ENCODE data around the gene USP34. TPM values are rescaled to one million over a fixed set of nuclear protein-coding genes. Genes with fewer than 3 reads are reported as not detected.

USP34 gene
- total and polyA plus RNA-seq, 2 of the 8 experiments (the other 6 are each of a cell fraction or from before 2014, with no cell fraction given) = 56.7 to 91.7 TPM

GRCh38 chr2:61411109-61411508 is 59.8 kb downstream of the USP34 start:
- Histone ChIP-seq H3K79me1 (ENCODE audit: low read depth, low read length) (no peaks in the 10 kb centered on the region; the same call in 1 of the 2 replicates), H3K23me2 (ENCODE audit: low read depth, low read length) (no peaks in the 10 kb centered on the region), H4K20me1 (replicated peaks in 1 of 2; ENCODE audit: control insufficient read depth in 1 of 2, insufficient read depth in 2 of 2, low read length in 2 of 2) (no peaks in the 10 kb centered on the region), H4K5ac (ENCODE audit: insufficient read length, low read depth, low read length) (no peak overlapping the region), H3K27me3 (replicated peaks in 1 of 4; ENCODE audit: control insufficient read depth in 3 of 4, extremely low read depth in 1 of 4, insufficient read depth in 3 of 4, low read length in 3 of 4) (no peaks in the 10 kb centered on the region), H3K23ac (ENCODE audit: insufficient read length) (no peak overlapping the region), H2AK5ac (ENCODE audit: low read depth, low read length) (no peak overlapping the region), H3K4me1 (replicated peaks in 1 of 4; ENCODE audit: control insufficient read depth in 3 of 4, insufficient read depth in 4 of 4, low read length in 3 of 4) (no peaks in the 10 kb centered on the region), H2AFZ (ENCODE audit: low read length) (no peak overlapping the region), H3K18ac (ENCODE audit: extremely low read depth, low read length) (no peak overlapping the region), H4K8ac (ENCODE audit: extremely low read depth, insufficient read depth, low read length) (no peak overlapping the region), H2BK20ac (ENCODE audit: low read length) (no peak overlapping the region), H2BK15ac (ENCODE audit: low read length) (no peak overlapping the region), H3K27ac (ENCODE audit: low read depth, low read length) (no peak overlapping the region), H2BK5ac (ENCODE audit: low read depth, low read length) (no peak overlapping the region), H2BK12ac (ENCODE audit: low read depth, low read length) (no peak overlapping the region), H2BK120ac (replicated peaks; ENCODE audit: low read depth, low read length) (no peak overlapping the region), H4K91ac (replicated peaks; ENCODE audit: insufficient read length, low read length) (no peak overlapping the region), H3K4me3 (ENCODE audit: extremely low read depth in 1 of 4, insufficient read depth in 2 of 4, low read depth in 3 of 4, low read length in 4 of 4) (no peak overlapping the region), H3K4me2 (ENCODE audit: insufficient read depth in 1 of 2, low read depth in 2 of 2, low read length in 2 of 2) (no peak overlapping the region), H3K9ac (replicated peaks in 1 of 4; ENCODE audit: extremely low read depth in 1 of 4, low read depth in 3 of 4, low read length in 3 of 4) (no peak overlapping the region), H3K14ac (ENCODE audit: insufficient read length) (no peak overlapping the region), H3K9me3 (ENCODE audit: insufficient read depth in 2 of 2, low read depth in 1 of 2, low read length in 1 of 2) (no peaks in the 10 kb centered on the region), H3K4ac (replicated peaks; ENCODE audit: insufficient read length, low read depth, low read length) (no peak overlapping the region), H3K79me2 (ENCODE audit: control insufficient read depth in 1 of 2, insufficient read depth in 2 of 2, low read length in 2 of 2) (peaks cover 0 to 32% of the 10 kb centered on the region in 2 experiments; a peak in 2 of 4 replicates), H3K56ac (replicated peaks; ENCODE audit: insufficient read length, low read depth, low read length) (no peak overlapping the region), H3K36me3 (ENCODE audit: control insufficient read depth in 2 of 4, insufficient read depth in 4 of 4, low read length in 3 of 4) (peaks cover 0 to 4% (median 0%) of the 10 kb centered on the region in 4 experiments; a peak in 1 of 8 replicates)
- WGBS, 2 experiments (ENCODE audit: extremely low coverage in 1 of 2, insufficient coverage in 1 of 2, insufficient read length in 1 of 2, insufficient replicate concordance in 2 of 2, low coverage in 1 of 2, low lambda C conversion rate in 2 of 2, missing lambda C conversion rate in 1 of 2) = 84% methylated on average over 5 of the region's 5 CpGs; no CpG with 5 or more reads in 1 of the 2 experiments
- ChIA-PET CTCF (ENCODE audit: partially characterized antibody) (interaction anchor here (1.1 to 1.9 kb wide), 2 partner anchors 15 to 48 kb away, joined by 3 to 11 read pairs; no protein-coding TSS in a partner anchor), POLR2A (ENCODE audit: partially characterized antibody) (no interaction called here)
- DNase-seq (ENCODE audit: low read depth in 1 of 2, low spot score in 2 of 2) (no peak), FAIRE-seq (no peak)
- TF ChIP-seq EP300 (IDR thresholded peaks at IDR 0.05; ENCODE audit: borderline replicate concordance in 1 of 2, low read depth in 2 of 2, low read length in 2 of 2) = no peak
- no peak for TF ChIP-seq EGR1 (IDR thresholded peaks at IDR 0.05; ENCODE audit: borderline replicate concordance, low read depth, low read length)
- no peak for TF ChIP-seq ATF2 (IDR thresholded peaks at IDR 0.05; ENCODE audit: low read length)
- no peak for TF ChIP-seq MAFK (IDR thresholded peaks at IDR 0.05; ENCODE audit: low read depth, low read length)
- no peak for TF ChIP-seq KDM5A (IDR thresholded peaks at IDR 0.05; ENCODE audit: low read length)
- no peak for TF ChIP-seq GABPA (IDR thresholded peaks at IDR 0.05; ENCODE audit: borderline replicate concordance, insufficient read depth, low read length)
- no peak for TF ChIP-seq CREB1 (IDR thresholded peaks at IDR 0.05)
- no peak for TF ChIP-seq RXRA (IDR thresholded peaks at IDR 0.05; ENCODE audit: insufficient read depth, low read depth, low read length)
- TF ChIP-seq PHF8 (conservative IDR thresholded peaks at IDR 0.05; ENCODE audit: low read depth, low read length) = no peak
- no peak for TF ChIP-seq SIRT6 (IDR thresholded peaks at IDR 0.05; ENCODE audit: low read length)
- no peak for TF ChIP-seq HDAC6 (IDR thresholded peaks at IDR 0.05; ENCODE audit: low read depth, low read length)
- TF ChIP-seq CBX5 (IDR thresholded peaks at IDR 0.05; ENCODE audit: low read depth, low read length) = no peak
- no peak for TF ChIP-seq SP2 (IDR thresholded peaks at IDR 0.05; ENCODE audit: low read length)
- TF ChIP-seq POLR2AphosphoS5 (IDR thresholded peaks at IDR 0.05; ENCODE audit: low read depth, low read length) = no peak

All from H1 (cell line).